Measurements from ENCODE around the gene ALAS1.

ALAS1 gene

DNA sequence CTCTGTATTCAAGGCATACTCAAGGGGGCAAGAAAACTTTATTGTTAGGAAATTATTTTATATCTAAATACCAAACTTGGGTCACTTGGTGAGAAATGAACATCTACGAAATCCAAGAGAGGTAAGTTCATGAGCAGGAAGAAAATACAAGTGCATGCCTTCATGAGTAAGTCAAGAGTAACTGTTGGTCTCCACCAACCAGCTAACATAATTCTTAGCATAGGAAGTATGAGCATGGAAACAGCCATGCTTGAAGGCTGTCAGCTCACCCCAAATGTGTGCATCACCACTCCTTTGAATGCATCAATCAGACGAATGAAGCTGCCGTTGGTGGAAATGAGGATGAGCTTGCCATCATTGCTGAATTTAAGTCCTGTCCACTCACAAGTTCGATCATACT, 61.5 kb downstream of the ALAS1 start:
- peaks cover 84 to 89% of the 10 kb centered on the region in 2 donors for H3K36me3 ChIP-seq (ENCODE audit: control insufficient read depth in 2 of 2, insufficient read depth in 2 of 2, low read length in 2 of 2)
- no peak overlapping the region for H3K4me3 ChIP-seq (ENCODE audit: low read length in 2 of 2)
- no peaks in the 10 kb centered on the region for H3K9me3 ChIP-seq (ENCODE audit: control insufficient read depth in 2 of 2, low read length in 2 of 2)
- H3K27ac ChIP-seq (ENCODE audit: low read depth in 2 of 2, low read length in 2 of 2) = no peak overlapping the region
- H3K27me3 ChIP-seq (ENCODE audit: control insufficient read depth in 2 of 2, insufficient read depth in 2 of 2, low read length in 2 of 2) = no peaks in the 10 kb centered on the region
- no peaks in the 10 kb centered on the region for H3K4me1 ChIP-seq (ENCODE audit: control insufficient read depth in 2 of 2, insufficient read depth in 2 of 2, low read length in 2 of 2)
- H3K9ac ChIP-seq (ENCODE audit: low read depth in 1 of 2, low read length in 2 of 2) = no peak overlapping the region

DNA sequence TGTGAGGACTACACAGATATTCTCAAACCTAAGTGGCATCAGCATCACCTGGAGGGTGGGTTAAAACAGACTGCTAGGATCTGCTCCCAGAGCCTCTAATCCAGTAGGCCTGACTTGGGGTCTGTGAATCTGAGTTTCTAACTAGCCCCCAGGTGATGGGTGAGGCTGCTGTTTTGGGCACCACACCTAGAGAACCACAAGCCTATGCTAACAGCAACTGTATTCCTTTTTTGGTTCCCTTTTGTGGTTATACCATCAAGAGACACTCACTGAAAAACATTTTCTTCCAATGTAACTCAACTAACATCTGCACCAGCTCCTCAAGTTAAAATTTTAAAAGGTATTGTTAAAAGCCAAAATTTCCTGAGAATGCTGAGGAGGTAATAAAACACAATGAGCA, 64.5 kb downstream of the ALAS1 start:
- no peak overlapping the region for H3K9ac ChIP-seq (ENCODE audit: low read depth in 1 of 2, low read length in 2 of 2)
- no peaks in the 10 kb centered on the region for H3K27me3 ChIP-seq (ENCODE audit: control insufficient read depth in 2 of 2, insufficient read depth in 2 of 2, low read length in 2 of 2)
- H3K4me1 ChIP-seq (ENCODE audit: control insufficient read depth in 2 of 2, insufficient read depth in 2 of 2, low read length in 2 of 2) = no peaks in the 10 kb centered on the region
- H3K9me3 ChIP-seq (ENCODE audit: control insufficient read depth in 2 of 2, low read length in 2 of 2) = no peaks in the 10 kb centered on the region
- H3K4me3 ChIP-seq (ENCODE audit: low read length in 2 of 2) = no peak overlapping the region
- no peak overlapping the region for H3K27ac ChIP-seq (ENCODE audit: low read depth in 2 of 2, low read length in 2 of 2)
- peaks cover 83 to 89% of the 10 kb centered on the region in 2 donors for H3K36me3 ChIP-seq (ENCODE audit: control insufficient read depth in 2 of 2, insufficient read depth in 2 of 2, low read length in 2 of 2)

Measured in mucosa of rectum (tissue), 2 donors.